HG02798 (cell line): ENCODE data around the gene UGT2A2.

Experiments used
- ATAC-seq: cut with Tn5 transposase; IDR thresholded peaks from one replicate; pipeline ENCODE4 v1.9.1; 2021; ENCODE audit warnings: mild to moderate bottlenecking; ENCODE audit not compliant: unreplicated experiment, poor library complexity

The UGT2A2 gene

DNA sequence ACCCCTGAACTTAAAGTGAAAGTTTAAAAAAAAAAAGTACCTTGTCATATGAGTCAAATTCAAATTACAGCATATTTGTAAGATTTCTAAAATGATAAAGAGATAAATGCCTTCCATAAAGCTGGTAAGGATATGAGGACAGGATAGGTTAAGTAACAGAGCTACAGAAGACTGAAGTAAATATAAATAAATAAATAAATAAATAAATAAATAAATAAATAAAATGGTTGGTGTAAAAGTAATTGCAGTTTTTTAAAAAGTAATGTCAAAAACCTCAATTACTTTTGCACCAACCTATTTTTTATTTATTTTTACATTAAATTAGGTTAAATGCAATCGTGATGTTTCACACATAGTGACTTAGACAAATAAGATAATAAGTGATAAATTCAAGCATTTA is 62.2 kb downstream of the UGT2A2 start:
- no peak for ATAC-seq

DNA sequence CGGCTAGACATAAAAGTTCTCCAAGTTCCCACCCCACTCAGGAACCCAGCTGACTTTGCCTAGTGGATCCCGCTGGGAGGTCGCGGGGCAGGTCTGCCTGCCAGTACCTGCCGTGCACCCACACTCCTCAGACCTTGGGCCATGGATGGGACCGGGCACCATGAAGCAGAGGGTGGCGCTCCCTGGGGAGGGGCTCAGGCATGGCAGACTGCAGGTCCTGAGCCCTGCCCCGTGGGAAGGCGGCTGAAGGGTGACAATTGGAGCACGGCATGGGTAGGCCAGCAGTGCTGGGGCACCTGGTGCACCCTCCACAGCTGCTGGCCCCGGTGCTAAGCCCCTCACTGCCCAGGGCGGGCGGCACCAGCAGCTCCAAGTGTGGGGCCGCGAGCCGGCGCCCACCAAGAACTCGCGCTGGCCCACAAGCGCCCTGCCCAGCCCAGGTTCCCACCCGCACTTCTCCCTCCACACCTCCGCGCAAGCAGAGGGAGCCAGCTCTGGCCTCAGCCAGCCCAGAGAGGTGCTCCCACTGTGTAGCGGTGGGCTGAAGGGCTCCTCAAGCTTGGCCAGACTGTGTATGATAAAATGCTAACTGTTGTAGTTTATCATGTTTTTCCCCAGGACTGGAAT is 63.1 kb downstream of the UGT2A2 start:
- no peak for ATAC-seq

DNA sequence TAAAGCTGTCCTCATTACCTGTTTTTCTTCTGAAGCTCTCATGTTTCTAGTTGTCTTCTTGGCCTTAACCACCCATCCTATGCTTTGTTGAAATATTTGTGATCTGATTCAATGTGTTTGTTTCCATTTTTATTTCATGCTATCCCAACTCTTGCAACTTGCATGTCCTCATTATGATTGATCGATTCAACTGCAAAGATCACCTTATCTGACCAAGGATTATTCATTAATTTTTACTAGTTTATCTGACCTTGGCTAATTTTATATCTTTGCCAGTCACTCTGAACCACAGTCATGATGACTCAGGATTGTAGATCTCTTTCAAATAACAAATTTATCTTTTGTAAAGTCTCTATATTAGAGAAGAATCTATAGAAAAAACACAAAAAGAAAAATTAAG is 70.7 kb downstream of the UGT2A2 start:
- no peak for ATAC-seq

DNA sequence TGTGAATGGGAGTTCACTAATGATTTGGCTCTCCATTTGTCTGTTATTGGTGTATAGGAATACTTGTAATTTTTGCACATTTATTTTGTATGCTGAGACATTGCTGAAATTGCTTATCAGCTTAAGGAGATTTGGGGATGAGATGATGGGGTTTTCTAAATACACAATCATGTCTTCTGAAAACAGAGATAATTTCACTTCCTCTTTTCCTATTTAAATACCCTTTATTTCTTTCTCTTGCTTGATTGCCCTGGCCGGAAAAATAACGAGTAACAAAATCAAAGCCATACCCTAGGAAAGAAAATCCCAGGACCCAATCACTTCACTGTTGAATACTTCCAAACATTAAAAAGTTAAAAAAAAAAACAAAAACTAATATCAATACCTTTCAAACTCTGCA is 76.0 kb downstream of the UGT2A2 start:
- ATAC-seq, result no peak

DNA sequence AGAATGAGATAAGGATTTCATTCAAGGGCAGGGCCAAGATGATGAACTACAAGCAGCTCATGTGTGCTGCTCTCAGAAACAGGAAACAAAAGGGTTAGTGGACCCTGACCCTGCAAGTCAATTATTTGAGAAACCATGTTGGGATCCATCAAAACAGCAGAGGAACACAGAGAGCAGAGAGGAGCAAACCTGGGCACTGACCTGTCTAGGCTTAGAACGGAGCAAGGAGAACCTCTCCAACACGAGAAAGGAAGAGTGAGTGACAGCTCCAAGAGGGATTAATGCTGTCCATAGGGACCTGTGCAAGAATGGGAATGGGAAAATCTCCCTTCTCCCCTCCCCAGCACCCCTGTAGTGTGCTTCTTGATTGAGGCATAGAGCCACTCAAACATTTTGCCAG is 89.8 kb downstream of the UGT2A2 start:
- ATAC-seq, result no peak

DNA sequence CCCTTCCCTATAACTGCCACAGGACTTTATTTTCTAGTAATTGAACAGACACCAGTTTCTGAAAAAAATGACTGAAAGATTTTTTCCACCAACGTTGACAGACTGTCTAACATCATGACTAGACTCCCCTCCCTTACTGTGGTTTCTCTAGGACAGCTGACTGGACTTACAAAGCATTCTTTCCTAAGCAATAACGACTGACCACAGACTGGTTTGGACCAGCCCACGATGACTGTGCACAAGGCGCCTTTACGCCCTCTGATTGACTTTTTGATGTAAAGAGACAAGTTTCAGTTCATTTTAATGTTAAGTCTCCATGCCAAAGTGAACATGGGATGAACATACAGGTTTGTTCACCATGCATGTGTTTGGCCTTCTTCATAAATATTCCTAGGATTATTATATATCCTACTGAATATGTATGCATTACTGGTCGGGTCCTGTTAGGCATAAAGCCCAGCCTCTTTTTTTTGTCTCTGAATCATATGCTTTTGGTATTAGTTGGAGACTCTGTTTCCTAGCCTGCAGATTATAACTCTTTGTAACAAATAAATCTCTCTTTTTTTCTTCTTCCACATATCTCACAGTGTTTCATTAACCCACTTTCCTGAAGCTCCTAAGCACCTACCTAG is 93.2 kb downstream of the UGT2A2 start:
- ATAC-seq, result no peak
